GM19099 (cell line): ENCODE results near the gene MYRF.

Source experiments
- POLR2A ChIP-seq: IDR thresholded peaks from 3 replicates; pipeline ENCODE4 v1.6.1; 2011; ENCODE audit warnings: low read depth; ENCODE audit not compliant: insufficient read length; ENCODE audit errors: extremely low read depth

MYRF gene

GRCh38 chr11:61833471-61833870, 81.0 kb downstream of the MYRF start:
- TF ChIP-seq POLR2A, result no peak

DNA sequence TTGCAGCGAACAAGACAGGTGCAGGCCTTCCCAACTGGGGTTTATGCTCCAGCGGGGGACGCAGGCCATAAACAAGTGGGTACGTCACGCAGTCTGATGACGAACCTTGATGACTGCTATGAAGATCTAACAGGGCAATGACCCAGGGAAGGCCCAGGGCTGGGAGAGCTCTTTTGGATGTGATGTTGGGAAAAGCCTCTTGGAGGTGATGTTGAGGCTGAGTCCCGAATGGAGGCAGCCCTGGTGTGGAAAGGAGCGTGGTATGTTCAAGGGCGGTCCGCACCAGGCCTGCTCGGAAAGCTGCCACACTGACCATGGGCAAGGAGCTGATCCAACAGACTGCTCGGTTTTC, 81.5 kb downstream of the MYRF start:
- no peak for TF ChIP-seq POLR2A

- peak; percentile 71 for TF ChIP-seq POLR2A
Observed at GRCh38 chr11:61834278-61835048, 82.0 kb downstream of the MYRF start.

DNA sequence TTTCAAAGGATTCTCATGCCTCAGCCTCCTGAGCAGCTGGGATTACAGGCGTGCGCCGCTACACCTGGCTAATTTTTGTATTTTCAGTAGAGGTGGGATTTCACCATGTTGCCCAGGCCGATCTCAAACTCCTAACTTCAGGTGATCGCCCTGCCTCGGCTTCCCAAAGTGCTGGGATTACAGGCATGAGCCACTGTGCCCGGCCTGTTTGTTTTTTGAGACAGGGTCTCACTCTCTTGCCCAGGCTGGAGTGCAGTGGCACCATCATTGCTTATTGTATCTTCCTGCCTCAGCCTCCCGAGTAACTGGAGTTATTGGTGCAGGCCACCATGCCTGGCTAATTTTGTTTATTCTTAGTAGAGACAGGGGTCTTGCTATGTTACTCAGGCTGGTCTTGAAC, 83.8 kb downstream of the MYRF start:
- no peak for TF ChIP-seq POLR2A

DNA sequence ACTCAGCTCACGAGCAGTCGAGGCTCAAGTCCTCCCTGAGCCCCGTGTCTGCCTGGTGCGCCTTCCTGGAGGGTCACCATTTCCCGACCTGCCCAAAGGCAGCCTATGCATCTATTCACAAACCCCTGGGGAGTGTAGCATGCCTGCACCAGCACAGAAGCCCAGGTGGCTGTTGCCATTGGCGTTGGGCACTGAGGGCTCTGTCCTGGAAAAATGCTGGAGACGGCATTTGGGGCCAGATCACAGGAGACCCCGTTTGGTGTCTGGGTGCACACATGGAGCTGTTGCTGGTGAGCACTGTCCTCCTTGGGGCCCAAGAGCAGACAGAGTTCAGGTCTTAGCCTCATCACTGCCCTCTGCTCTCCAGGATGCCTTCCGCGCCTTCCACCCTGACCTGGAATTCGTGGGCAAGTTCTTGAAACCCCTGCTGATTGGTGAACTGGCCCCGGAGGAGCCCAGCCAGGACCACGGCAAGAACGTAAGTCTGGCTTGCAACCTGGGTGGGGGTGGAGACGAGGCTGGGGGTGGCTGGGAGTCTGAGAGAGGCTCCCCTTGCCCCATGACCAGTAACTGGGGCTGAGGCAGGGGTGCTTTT, 85.1 kb downstream of the MYRF start:
- TF ChIP-seq POLR2A, result no peak
